GM18499 (cell line): ENCODE results near the gene SLC35G2.
"Not testable (repeated sequence)": the region's sequence is repeated elsewhere in the genome, so short reads cannot be mapped to it uniquely, and the experiment has no call there.

ENCODE experiments used
- ATAC-seq: cut with Tn5 transposase; IDR thresholded peaks from one replicate; pipeline ENCODE4 v1.9.1; 2021; ENCODE audit warnings: moderate number of reproducible peaks; ENCODE audit not compliant: insufficient read depth, unreplicated experiment

SLC35G2 gene

GRCh38 chr3:136883967-136884720 lies 65.2 kb downstream of the SLC35G2 start:
- ATAC-seq: no peak

GRCh38 chr3:136885357-136886213 lies 66.7 kb downstream of the SLC35G2 start:
- ATAC-seq: no peak

DNA sequence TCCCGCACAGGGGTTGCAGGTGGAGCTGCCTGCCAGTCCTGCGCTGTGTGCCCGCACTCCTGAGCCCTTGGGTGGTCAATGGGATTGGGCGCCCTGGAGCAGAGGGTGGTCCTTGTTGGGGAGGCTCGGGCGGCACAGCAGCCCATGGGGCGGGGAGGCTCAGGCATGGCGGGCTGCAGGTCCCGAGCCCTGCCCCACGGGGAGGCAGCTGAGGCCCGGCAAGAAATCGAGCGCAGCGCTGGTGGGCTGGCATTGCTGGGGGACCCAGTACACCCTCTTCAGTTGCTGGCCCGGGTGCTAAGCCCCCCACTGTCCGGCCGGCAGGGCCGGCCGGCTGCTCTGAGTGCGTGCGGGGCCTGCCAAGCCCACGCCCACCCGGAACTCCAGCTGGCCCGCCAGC lies 71.0 kb downstream of the SLC35G2 start:
- ATAC-seq: no peak

DNA sequence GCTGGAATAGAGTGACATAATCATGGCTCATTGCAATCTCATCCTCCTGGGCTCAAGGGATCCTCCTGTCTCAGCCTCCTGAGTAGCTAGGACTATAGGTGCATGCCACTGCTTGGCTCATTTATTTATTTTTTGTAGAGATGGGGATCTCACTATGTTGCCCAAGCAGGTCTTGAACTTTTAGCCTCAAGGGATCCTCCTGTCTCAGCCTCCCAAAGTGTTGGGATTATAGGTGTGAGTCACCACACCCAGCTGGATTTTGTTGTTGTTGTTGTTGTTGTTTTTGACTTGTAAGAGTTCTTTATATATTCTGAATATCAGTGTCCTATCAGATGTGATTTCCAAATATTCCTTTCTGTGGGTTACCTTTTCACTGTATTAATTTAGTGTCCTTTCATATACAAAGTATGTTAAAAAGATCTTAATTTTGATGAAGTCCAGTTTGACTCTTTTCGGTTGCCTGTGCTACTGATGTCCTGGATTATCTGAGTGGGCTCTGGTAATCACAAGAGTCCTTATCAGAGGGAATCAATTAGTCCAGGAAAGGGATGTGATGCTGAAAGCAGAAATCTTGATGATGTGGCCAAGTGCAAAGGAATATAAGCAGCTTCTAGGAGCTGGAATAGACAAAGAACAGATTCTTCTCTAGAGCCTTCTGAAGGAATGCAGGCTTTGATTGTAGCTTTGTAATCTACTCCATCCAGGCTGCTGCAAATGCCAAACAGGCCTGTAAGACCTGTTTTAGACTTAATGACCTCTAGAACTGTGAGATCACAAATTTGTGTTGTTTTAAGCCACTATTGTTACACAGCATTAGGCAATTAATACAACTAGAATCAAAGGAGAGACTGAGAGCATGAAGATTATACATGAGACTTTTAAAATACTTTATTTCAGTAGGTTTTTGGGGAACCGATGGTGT lies 73.3 kb downstream of the SLC35G2 start:
- ATAC-seq: no peak

DNA sequence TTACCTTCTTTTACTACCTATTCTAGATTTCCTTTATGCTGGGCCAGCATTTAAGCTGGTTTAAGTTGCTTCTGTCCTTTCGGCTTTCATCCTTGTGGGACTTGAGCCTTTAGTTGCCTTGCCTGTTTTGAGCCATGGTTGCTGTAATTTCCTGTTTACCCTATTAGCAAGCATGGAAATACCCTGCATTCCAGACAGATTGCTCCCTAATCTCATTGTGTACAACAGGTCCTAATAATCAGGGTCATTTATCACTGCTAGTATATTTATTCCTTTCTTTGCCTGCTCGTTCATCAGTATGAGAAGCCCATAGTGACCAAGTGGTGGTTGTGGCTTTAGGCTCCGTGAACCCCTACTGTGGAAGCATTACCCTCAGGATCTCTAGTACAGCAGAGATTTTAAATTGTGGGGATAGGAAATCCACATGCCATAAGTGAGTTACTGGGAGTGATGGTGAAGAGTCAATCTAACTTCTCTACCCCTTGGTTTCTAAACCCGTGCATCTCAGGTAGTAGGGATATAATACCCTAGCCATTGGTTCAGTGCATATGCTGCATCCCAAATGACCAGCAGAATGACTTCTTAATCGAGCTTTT lies 75.0 kb downstream of the SLC35G2 start:
- no peak for ATAC-seq

DNA sequence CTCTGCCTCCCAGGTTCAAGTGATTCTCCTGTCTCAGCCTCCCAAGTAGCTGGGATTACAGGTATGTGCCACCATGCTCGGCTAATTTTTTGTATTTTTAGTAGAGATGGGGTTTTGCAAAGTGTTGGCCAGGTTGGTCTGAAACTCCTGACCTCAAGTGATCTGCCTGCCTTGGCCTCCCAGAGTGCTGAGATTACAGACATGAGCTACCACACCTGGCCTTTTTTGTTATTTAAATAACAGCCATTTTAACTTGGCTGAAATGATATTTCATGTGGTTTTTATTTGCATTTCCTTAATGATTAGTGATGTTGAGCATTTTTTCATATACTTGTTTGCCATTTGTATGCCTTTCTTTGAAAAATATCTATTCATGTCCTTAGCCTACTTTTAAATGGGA lies 78.2 kb downstream of the SLC35G2 start:
- not testable (repeated sequence) for ATAC-seq

DNA sequence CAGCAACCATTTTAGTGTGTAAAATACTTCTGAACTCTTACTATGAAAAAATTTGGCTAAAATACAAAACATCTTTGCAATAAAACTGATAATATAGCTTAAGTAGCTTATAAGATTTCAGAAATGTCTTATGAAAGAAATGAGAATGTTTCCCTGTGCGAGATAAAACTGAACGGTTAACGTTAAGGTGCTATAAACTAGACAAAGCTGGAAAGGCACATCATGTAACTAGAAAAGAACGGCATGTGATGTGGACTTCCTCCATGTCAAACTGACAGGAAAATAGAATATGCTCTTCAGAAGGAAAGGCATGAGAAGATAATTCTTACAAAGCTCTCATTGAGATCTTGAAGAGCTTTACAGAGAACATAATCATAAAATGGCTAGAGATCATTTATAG lies 79.6 kb downstream of the SLC35G2 start:
- no peak for ATAC-seq

DNA sequence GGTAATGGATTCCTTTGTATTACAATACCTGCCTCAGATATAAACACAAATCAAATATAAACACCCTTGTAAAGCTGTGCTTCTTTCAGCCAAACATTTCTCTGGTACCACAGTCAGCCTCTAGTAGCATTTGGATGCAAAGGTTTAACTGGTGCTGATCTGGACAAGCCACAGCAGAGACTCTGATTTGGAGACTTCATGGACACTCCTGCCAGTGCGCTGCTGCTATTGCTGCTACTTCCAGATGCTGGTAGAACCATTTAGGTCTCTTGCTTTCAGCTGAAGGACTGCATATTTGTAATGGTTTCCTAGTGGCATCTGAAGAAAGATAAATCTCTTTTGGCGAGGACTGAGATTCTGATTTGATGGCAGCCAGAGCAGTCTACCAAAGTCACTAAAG lies 80.0 kb downstream of the SLC35G2 start:
- ATAC-seq: no peak

- ATAC-seq: no peak
These were observed 80.8 kb downstream of the SLC35G2 start for GRCh38 chr3:136899622-136900158.

GRCh38 chr3:136900694-136901093 lies 81.8 kb downstream of the SLC35G2 start:
- ATAC-seq: not testable (repeated sequence)

GRCh38 chr3:136901391-136901790 lies 82.5 kb downstream of the SLC35G2 start:
- ATAC-seq: no peak

DNA sequence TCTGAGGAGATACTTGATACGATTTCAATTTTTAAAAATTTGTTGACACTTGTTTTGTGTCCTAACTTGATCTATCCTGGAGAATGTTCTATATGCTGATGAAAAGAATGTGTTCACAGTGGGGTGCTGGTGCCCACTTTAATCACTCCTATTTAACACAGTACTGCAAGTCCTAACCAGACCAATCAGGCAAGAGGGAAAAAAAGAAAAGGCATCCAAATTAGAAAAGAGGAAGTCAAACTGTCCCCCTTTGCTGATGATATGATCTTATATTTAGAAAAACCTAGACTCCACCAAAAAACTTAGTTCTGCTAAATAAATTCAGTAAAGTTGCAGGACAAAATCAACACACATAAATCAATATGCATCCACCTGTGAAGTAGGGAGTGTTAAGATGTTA lies 83.6 kb downstream of the SLC35G2 start:
- ATAC-seq: not testable (repeated sequence)

DNA sequence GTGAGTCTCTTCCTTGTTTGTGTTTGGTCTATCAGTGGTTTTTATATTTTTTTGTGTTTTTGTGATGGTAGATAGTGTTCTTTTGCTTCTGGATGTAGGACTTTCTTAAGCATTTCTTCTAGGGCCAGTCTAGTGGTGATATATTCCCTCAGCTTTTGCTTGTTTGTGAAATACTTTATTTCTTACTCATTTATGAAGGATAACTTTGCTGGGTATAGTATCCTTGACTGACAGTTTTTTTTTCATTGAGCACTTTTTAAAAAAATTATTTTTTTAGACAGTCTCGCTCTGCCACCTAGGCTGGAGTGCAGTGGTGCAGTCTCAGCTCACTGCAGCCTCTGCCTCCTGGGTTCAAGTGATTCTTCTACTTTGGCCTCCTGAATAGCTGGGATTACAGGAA lies 85.0 kb downstream of the SLC35G2 start:
- no peak for ATAC-seq

- no peak for ATAC-seq
These were observed 85.8 kb downstream of the SLC35G2 start for GRCh38 chr3:136904746-136905145.
